DMS 273 (cell line): ENCODE measurements around the gene MAP1LC3B2.
A peak's percentile ranks its signal among the peaks of the same experiment; 100 is the strongest.

Experiments used
- DNase-seq: peaks from one replicate; lab custom pipeline; 2025; ENCODE audit not compliant: unreplicated experiment; lab: John Stamatoyannopoulos, UW

The MAP1LC3B2 gene

GRCh38 chr12:116610971-116611541 lies 51.9 kb downstream of the MAP1LC3B2 start:
- DNase-seq: no peak

GRCh38 chr12:116612436-116612835 lies 53.3 kb downstream of the MAP1LC3B2 start:
- DNase-seq: no peak

- peak; percentile 11 for DNase-seq
Observed at GRCh38 chr12:116613256-116613655, 54.1 kb downstream of the MAP1LC3B2 start.

- no peak for DNase-seq
Observed at GRCh38 chr12:116614194-116614915, 55.2 kb downstream of the MAP1LC3B2 start.

GRCh38 chr12:116615141-116615861 lies 56.1 kb downstream of the MAP1LC3B2 start:
- peak; percentile 22 for DNase-seq

- DNase-seq: no peak
Observed at GRCh38 chr12:116616536-116617248, 57.5 kb downstream of the MAP1LC3B2 start.

- no peak for DNase-seq
Observed at GRCh38 chr12:116619246-116619645, 60.1 kb downstream of the MAP1LC3B2 start.

GRCh38 chr12:116620124-116620491 lies 60.9 kb downstream of the MAP1LC3B2 start:
- no peak for DNase-seq

- DNase-seq: no peak
Observed at GRCh38 chr12:116620492-116621191, 61.5 kb downstream of the MAP1LC3B2 start.

GRCh38 chr12:116621194-116621593 lies 62.0 kb downstream of the MAP1LC3B2 start:
- DNase-seq: no peak

- no peak for DNase-seq
Observed at GRCh38 chr12:116624516-116624915, 65.3 kb downstream of the MAP1LC3B2 start.

- DNase-seq: no peak
Observed at GRCh38 chr12:116626153-116626552, 67.0 kb downstream of the MAP1LC3B2 start.
